ENCODE measurements around the gene CHMP1A.

The CHMP1A gene

DNA sequence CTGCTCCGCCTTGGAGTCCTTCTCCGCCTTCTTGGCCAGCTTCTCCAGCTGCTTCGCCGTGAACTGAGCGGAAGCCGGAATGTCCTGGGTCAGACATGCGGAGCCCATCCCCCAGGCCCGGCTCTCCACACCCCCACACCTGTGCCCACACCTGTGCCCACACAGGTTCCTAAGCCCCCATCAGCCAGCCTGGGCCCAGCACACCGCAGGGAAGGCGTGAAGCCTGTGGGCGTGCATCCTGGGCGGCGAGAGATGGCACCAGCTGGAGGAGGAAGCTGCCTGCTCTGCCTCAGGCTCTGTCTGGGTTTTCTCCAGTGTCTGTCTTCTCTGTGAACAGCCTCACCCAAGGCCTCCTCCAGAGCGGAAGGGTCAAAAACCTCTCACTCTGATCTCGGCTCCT is 5.9 kb downstream of the CHMP1A start:
- H3K4me1 ChIP-seq (ENCODE audit: control insufficient read depth, low read depth, low read length), result no peaks in the 10 kb centered on the region
- no peak overlapping the region for H3K4ac ChIP-seq (ENCODE audit: low read depth, low read length)
- peaks cover 18% of the 10 kb centered on the region for H3K79me1 ChIP-seq (ENCODE audit: low read length)
- no peak overlapping the region for H4K5ac ChIP-seq (ENCODE audit: low read length)
- no peak overlapping the region for H2AK5ac ChIP-seq (ENCODE audit: low read length)
- H3K4me3 ChIP-seq (ENCODE audit: low read length), result no peak overlapping the region
- H3K4me2 ChIP-seq (ENCODE audit: low read length), result no peak overlapping the region
- no peak overlapping the region for H3K27ac ChIP-seq (ENCODE audit: low read depth, low read length)
- no CpG with 5 or more reads among the region's 15 CpGs for WGBS (ENCODE audit: extremely low coverage, insufficient coverage, low lambda C conversion rate)
- peaks cover 11% of the 10 kb centered on the region for H3K79me2 ChIP-seq (ENCODE audit: control insufficient read depth, insufficient read depth, low read length)
- no peak overlapping the region for H2BK15ac ChIP-seq (replicated peaks; ENCODE audit: low read depth)
- no peak overlapping the region for H3K23ac ChIP-seq (ENCODE audit: low read length)
- H4K8ac ChIP-seq (ENCODE audit: low read depth, low read length), result no peak overlapping the region
- H3K9ac ChIP-seq (ENCODE audit: low read length), result no peak overlapping the region
- H3K18ac ChIP-seq (ENCODE audit: low read length), result no peak overlapping the region
- no peak overlapping the region for H2BK5ac ChIP-seq (ENCODE audit: low read length)
- peaks cover 3% of the 10 kb centered on the region for H3K36me3 ChIP-seq (ENCODE audit: control insufficient read depth, insufficient read depth, low read length)
- H3K56ac ChIP-seq (ENCODE audit: low read length), result no peak overlapping the region
- H2BK120ac ChIP-seq (ENCODE audit: low read depth, low read length), result no peak overlapping the region
- H3K27me3 ChIP-seq (ENCODE audit: insufficient read depth, low read length, poor library complexity), result no peaks in the 10 kb centered on the region
- DNase-seq, result no peak

DNA sequence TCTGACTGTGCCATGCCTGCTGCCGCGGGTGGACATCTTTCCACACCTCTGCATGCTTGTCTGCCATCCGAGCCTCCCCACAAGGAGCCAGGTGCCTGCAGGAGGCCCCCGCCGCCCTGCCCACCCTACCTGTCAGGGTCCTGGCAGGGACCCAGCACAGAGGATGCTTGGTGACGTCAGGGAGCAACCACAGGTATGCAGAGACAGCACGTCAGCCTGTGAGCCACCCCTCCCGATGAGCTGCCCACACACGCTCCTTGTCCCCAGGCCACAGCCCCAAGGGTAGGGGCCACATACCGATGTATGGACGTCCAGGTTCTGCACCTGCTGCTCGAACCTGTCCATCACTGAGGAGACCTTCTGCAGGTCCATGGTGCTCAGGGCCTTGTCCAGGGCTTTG is 10.6 kb downstream of the CHMP1A start:
- Histone ChIP-seq H2AK5ac (ENCODE audit: low read length) (no peak overlapping the region), H2BK5ac (ENCODE audit: low read length) (no peak overlapping the region), H3K18ac (ENCODE audit: low read length) (no peak overlapping the region), H3K27me3 (ENCODE audit: insufficient read depth, low read length, poor library complexity) (no peaks in the 10 kb centered on the region), H3K4me3 (ENCODE audit: low read length) (no peak overlapping the region), H3K36me3 (ENCODE audit: control insufficient read depth, insufficient read depth, low read length) (peaks cover 9% of the 10 kb centered on the region), H4K8ac (ENCODE audit: low read depth, low read length) (no peak overlapping the region), H3K79me2 (ENCODE audit: control insufficient read depth, insufficient read depth, low read length) (no peaks in the 10 kb centered on the region), H3K56ac (ENCODE audit: low read length) (no peak overlapping the region), H2BK15ac (replicated peaks; ENCODE audit: low read depth) (no peak overlapping the region), H2BK120ac (ENCODE audit: low read depth, low read length) (no peak overlapping the region), H3K9ac (ENCODE audit: low read length) (no peak overlapping the region), H3K23ac (ENCODE audit: low read length) (no peak overlapping the region), H3K27ac (ENCODE audit: low read depth, low read length) (no peak overlapping the region), H3K4me1 (ENCODE audit: control insufficient read depth, low read depth, low read length) (no peaks in the 10 kb centered on the region), H4K5ac (ENCODE audit: low read length) (no peak overlapping the region), H3K4ac (ENCODE audit: low read depth, low read length) (no peak overlapping the region), H3K79me1 (ENCODE audit: low read length) (peaks cover 2% of the 10 kb centered on the region), H3K4me2 (ENCODE audit: low read length) (no peak overlapping the region)
- DNase-seq, result no peak
- WGBS (ENCODE audit: extremely low coverage, insufficient coverage, low lambda C conversion rate), result no CpG with 5 or more reads among the region's 12 CpGs

DNA sequence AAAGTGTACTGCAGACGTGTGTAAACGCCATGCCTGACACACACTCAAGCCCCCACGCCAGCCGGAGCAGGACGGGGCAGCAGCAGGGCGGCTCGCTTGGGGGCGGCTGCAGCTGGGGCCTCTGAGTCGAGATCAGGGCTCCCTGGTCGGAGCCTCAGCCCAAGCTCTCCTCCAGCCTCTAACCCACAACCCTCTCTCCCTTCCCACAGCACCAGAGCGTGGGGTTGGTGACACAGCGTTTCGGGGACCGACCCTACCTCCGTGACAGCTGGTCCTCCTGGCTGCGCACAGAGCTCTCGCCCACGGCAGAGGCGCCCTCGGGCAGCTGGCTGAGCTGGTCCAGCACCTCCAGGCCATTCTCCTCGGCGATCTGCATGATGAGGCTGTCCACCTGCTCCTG is 11.2 kb downstream of the CHMP1A start:
- Histone ChIP-seq H2BK120ac (ENCODE audit: low read depth, low read length) (no peak overlapping the region), H3K23ac (ENCODE audit: low read length) (no peak overlapping the region), H3K27ac (ENCODE audit: low read depth, low read length) (no peak overlapping the region), H3K4me3 (ENCODE audit: low read length) (no peak overlapping the region), H3K9ac (ENCODE audit: low read length) (no peak overlapping the region), H4K5ac (ENCODE audit: low read length) (no peak overlapping the region), H3K4ac (ENCODE audit: low read depth, low read length) (no peak overlapping the region), H3K4me2 (ENCODE audit: low read length) (no peak overlapping the region), H3K79me2 (ENCODE audit: control insufficient read depth, insufficient read depth, low read length) (no peaks in the 10 kb centered on the region), H2BK5ac (ENCODE audit: low read length) (no peak overlapping the region), H3K18ac (ENCODE audit: low read length) (no peak overlapping the region), H3K36me3 (ENCODE audit: control insufficient read depth, insufficient read depth, low read length) (peaks cover 9% of the 10 kb centered on the region), H3K79me1 (ENCODE audit: low read length) (peaks cover 2% of the 10 kb centered on the region), H2AK5ac (ENCODE audit: low read length) (no peak overlapping the region), H3K4me1 (ENCODE audit: control insufficient read depth, low read depth, low read length) (no peaks in the 10 kb centered on the region), H3K27me3 (ENCODE audit: insufficient read depth, low read length, poor library complexity) (no peaks in the 10 kb centered on the region), H4K8ac (ENCODE audit: low read depth, low read length) (no peak overlapping the region), H2BK15ac (replicated peaks; ENCODE audit: low read depth) (no peak overlapping the region), H3K56ac (ENCODE audit: low read length) (no peak overlapping the region)
- WGBS (ENCODE audit: extremely low coverage, insufficient coverage, low lambda C conversion rate), result no CpG with 5 or more reads among the region's 22 CpGs
- DNase-seq, result no peak

DNA sequence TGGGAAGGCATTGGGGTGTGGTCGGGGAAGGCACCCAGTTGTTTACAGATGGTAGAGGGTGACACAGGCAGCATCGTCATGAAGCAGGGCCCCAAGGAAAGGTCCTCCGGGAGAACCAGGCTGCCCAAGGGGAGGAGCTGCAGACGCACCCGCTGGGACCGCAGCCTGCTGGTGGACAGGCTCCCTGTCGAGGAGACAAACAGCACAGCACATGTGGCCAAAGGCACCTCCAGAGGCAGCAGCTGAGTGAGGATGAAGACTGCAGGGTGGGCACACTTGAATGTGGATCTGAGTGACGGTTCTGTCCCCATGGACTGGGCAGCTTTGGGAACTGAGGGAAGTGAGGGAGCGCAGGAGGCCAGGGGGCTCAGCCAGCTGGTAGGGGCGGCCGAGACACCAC is 12.4 kb downstream of the CHMP1A start:
- Histone ChIP-seq H3K27ac (ENCODE audit: low read depth, low read length) (no peak overlapping the region), H3K4ac (ENCODE audit: low read depth, low read length) (no peak overlapping the region), H2BK5ac (ENCODE audit: low read length) (no peak overlapping the region), H3K79me2 (ENCODE audit: control insufficient read depth, insufficient read depth, low read length) (no peaks in the 10 kb centered on the region), H3K9ac (ENCODE audit: low read length) (no peak overlapping the region), H3K4me1 (ENCODE audit: control insufficient read depth, low read depth, low read length) (no peaks in the 10 kb centered on the region), H3K27me3 (ENCODE audit: insufficient read depth, low read length, poor library complexity) (no peaks in the 10 kb centered on the region), H3K79me1 (ENCODE audit: low read length) (no peaks in the 10 kb centered on the region), H4K8ac (ENCODE audit: low read depth, low read length) (no peak overlapping the region), H2AK5ac (ENCODE audit: low read length) (no peak overlapping the region), H3K36me3 (ENCODE audit: control insufficient read depth, insufficient read depth, low read length) (peaks cover 9% of the 10 kb centered on the region), H2BK120ac (ENCODE audit: low read depth, low read length) (no peak overlapping the region), H3K4me3 (ENCODE audit: low read length) (no peak overlapping the region), H3K56ac (ENCODE audit: low read length) (no peak overlapping the region), H3K18ac (ENCODE audit: low read length) (no peak overlapping the region), H4K5ac (ENCODE audit: low read length) (no peak overlapping the region), H3K4me2 (ENCODE audit: low read length) (no peak overlapping the region), H3K23ac (ENCODE audit: low read length) (no peak overlapping the region), H2BK15ac (replicated peaks; ENCODE audit: low read depth) (no peak overlapping the region)
- DNase-seq, result no peak
- no CpG with 5 or more reads among the region's 11 CpGs for WGBS (ENCODE audit: extremely low coverage, insufficient coverage, low lambda C conversion rate)

DNA sequence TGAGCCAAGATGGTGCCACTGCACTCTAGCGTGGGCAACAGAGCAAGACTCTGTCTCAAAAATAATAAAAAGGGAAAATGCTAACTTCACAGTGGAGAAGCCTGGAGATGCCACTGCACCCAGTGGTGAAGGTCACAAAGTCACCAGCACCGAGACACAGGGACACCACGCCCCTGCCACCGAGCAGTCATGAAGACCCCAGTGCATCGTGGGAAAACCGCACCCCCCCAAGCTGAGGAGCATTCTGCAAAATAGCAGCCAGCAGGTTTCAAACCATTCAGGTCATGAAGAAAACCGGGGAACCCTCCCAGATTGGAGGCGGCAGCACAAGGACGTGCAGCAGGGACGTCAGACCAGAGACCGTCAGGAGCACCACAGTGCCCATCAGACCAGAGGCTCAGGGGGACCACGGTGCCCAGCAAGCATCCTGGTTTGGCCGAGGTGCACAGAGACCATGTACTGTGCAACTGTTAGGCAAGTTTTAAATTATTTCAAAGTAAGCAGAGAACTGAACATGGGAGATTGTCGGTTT is 13.7 kb downstream of the CHMP1A start:
- peaks cover 9% of the 10 kb centered on the region for H3K36me3 ChIP-seq (ENCODE audit: control insufficient read depth, insufficient read depth, low read length)
- H2BK5ac ChIP-seq (ENCODE audit: low read length), result no peak overlapping the region
- no peaks in the 10 kb centered on the region for H3K79me1 ChIP-seq (ENCODE audit: low read length)
- H2BK15ac ChIP-seq (replicated peaks; ENCODE audit: low read depth), result no peak overlapping the region
- no peak overlapping the region for H3K4me2 ChIP-seq (ENCODE audit: low read length)
- H4K8ac ChIP-seq (ENCODE audit: low read depth, low read length), result no peak overlapping the region
- no peak overlapping the region for H4K5ac ChIP-seq (ENCODE audit: low read length)
- DNase-seq, result no peak
- H2AK5ac ChIP-seq (ENCODE audit: low read length), result no peak overlapping the region
- H3K27ac ChIP-seq (ENCODE audit: low read depth, low read length), result no peak overlapping the region
- no peaks in the 10 kb centered on the region for H3K79me2 ChIP-seq (ENCODE audit: control insufficient read depth, insufficient read depth, low read length)
- H3K23ac ChIP-seq (ENCODE audit: low read length), result no peak overlapping the region
- H3K4me3 ChIP-seq (ENCODE audit: low read length), result no peak overlapping the region
- H3K18ac ChIP-seq (ENCODE audit: low read length), result no peak overlapping the region
- H3K27me3 ChIP-seq (ENCODE audit: insufficient read depth, low read length, poor library complexity), result no peaks in the 10 kb centered on the region
- WGBS (ENCODE audit: extremely low coverage, insufficient coverage, low lambda C conversion rate), result no CpG with 5 or more reads among the region's 14 CpGs
- H3K56ac ChIP-seq (ENCODE audit: low read length), result no peak overlapping the region
- H2BK120ac ChIP-seq (ENCODE audit: low read depth, low read length), result no peak overlapping the region
- no peak overlapping the region for H3K9ac ChIP-seq (ENCODE audit: low read length)
- H3K4ac ChIP-seq (ENCODE audit: low read depth, low read length), result no peak overlapping the region
- no peaks in the 10 kb centered on the region for H3K4me1 ChIP-seq (ENCODE audit: control insufficient read depth, low read depth, low read length)

DNA sequence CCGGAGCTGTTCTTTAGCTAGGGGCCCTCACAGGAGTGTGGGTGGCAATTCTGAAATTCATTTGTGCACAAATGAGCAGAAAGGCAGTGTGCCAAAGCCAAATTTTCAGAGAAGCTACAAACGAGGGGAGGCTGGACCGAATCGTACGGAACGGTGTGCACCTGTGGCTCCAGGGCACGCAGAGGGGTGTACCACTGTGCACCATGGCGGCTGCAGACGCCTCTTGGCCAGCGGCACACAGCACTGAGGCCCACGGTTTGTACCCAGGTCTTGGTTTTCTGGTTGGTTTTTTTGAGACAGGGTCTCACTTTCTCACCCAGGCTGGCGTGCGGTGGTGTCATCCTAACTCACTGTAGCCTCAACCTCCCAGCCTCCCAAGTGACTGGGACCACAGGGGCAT is 14.9 kb downstream of the CHMP1A start:
- no CpG with 5 or more reads among the region's 13 CpGs for WGBS (ENCODE audit: extremely low coverage, insufficient coverage, low lambda C conversion rate)
- H3K23ac ChIP-seq (ENCODE audit: low read length), result no peak overlapping the region
- H3K4me3 ChIP-seq (ENCODE audit: low read length), result no peak overlapping the region
- H2BK120ac ChIP-seq (ENCODE audit: low read depth, low read length), result no peak overlapping the region
- DNase-seq, result no peak
- H3K4ac ChIP-seq (ENCODE audit: low read depth, low read length), result no peak overlapping the region
- H3K56ac ChIP-seq (ENCODE audit: low read length), result no peak overlapping the region
- H4K5ac ChIP-seq (ENCODE audit: low read length), result no peak overlapping the region
- H3K4me2 ChIP-seq (ENCODE audit: low read length), result no peak overlapping the region
- no peaks in the 10 kb centered on the region for H3K79me1 ChIP-seq (ENCODE audit: low read length)
- no peaks in the 10 kb centered on the region for H3K27me3 ChIP-seq (ENCODE audit: insufficient read depth, low read length, poor library complexity)
- no peak overlapping the region for H3K18ac ChIP-seq (ENCODE audit: low read length)
- H4K8ac ChIP-seq (ENCODE audit: low read depth, low read length), result no peak overlapping the region
- peaks cover 9% of the 10 kb centered on the region for H3K36me3 ChIP-seq (ENCODE audit: control insufficient read depth, insufficient read depth, low read length)
- no peak overlapping the region for H2AK5ac ChIP-seq (ENCODE audit: low read length)
- H3K9ac ChIP-seq (ENCODE audit: low read length), result no peak overlapping the region
- H3K79me2 ChIP-seq (ENCODE audit: control insufficient read depth, insufficient read depth, low read length), result no peaks in the 10 kb centered on the region
- H2BK15ac ChIP-seq (replicated peaks; ENCODE audit: low read depth), result no peak overlapping the region
- H3K27ac ChIP-seq (ENCODE audit: low read depth, low read length), result no peak overlapping the region
- no peaks in the 10 kb centered on the region for H3K4me1 ChIP-seq (ENCODE audit: control insufficient read depth, low read depth, low read length)
- no peak overlapping the region for H2BK5ac ChIP-seq (ENCODE audit: low read length)

Measured in mesendoderm (in vitro differentiated cells).